Prostate gland (tissue), 2 donors: ENCODE measurements around the gene MYL12B.

Experiments
- POLR2A ChIP-seq: fragments of 450-650 bp; IDR thresholded peaks from one replicate; pipeline ENCODE4 v1.6.1; 2016; ENCODE audit warnings: antibody characterized with exemption, mild to moderate bottlenecking
- POLR2AphosphoS5 ChIP-seq: sonication (generic); formaldehyde crosslinking; IDR thresholded peaks from one replicate; pipeline ENCODE4 v1.6.1; 2017; ENCODE audit warnings: antibody characterized with exemption
- TF ChIP-seq, protein P1 (sequence below), 4 experiments: fragments of 200-600 bp in 2 of 4; fragments of 450-650 bp in 2 of 4; sonication (generic) in 2 of 4; IDR thresholded peaks; 1 replicate in 3 of 4; 2 replicates in 1 of 4; pipeline ENCODE4 v1.5.1; 2016 to 2019; ENCODE audit warnings: antibody characterized with exemption in 4 of 4, mild to moderate bottlenecking in 2 of 4, moderate library complexity in 2 of 4

DNA sequence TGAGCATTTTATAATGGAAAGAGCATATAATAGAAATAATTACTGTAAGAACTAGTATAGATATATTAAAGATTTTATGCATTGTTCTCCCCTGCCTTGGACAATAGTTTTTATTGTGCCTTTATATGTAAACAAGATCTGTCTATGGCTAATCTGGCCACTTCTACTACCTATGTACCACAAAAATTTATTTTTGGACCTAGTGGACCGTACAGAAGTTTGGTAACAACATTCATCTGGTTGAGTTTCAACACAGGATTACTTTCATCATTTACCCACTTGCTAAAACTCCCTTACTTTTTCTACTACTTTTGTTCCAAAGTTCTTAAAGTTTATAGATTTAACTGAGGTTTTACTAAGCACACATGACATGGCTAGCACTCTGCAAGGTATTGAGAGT, 28.9 kb upstream of the MYL12B start:
- TF ChIP-seq POLR2AphosphoS5 (no peak), POLR2A (no peak)
- TF ChIP-seq, protein P1, sequence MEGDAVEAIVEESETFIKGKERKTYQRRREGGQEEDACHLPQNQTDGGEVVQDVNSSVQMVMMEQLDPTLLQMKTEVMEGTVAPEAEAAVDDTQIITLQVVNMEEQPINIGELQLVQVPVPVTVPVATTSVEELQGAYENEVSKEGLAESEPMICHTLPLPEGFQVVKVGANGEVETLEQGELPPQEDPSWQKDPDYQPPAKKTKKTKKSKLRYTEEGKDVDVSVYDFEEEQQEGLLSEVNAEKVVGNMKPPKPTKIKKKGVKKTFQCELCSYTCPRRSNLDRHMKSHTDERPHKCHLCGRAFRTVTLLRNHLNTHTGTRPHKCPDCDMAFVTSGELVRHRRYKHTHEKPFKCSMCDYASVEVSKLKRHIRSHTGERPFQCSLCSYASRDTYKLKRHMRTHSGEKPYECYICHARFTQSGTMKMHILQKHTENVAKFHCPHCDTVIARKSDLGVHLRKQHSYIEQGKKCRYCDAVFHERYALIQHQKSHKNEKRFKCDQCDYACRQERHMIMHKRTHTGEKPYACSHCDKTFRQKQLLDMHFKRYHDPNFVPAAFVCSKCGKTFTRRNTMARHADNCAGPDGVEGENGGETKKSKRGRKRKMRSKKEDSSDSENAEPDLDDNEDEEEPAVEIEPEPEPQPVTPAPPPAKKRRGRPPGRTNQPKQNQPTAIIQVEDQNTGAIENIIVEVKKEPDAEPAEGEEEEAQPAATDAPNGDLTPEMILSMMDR (IDR thresholded peaks at IDR 0.05), result no peak
